ENCODE measurements around the gene AP2B1.
A peak's percentile ranks its signal among the peaks of the same experiment; 100 is the strongest.
"Not testable (repeated sequence)": the region's sequence is repeated elsewhere in the genome, so short reads cannot be mapped to it uniquely, and the experiment has no call there.

The AP2B1 gene
- long read RNA-seq, donor 1, full-length matches to known transcripts, result 2 of 7 reads
- long read RNA-seq, donor 1, partial matches to known transcripts, result 5 of 7 reads
- long read RNA-seq, donor 1, other reads (novel, unspliced or antisense), result 0 of 7 reads
- long read RNA-seq, donor 2, full-length matches to known transcripts, result 4 of 4 reads
- long read RNA-seq, donor 2, partial matches to known transcripts, result 0 of 4 reads
- long read RNA-seq, donor 2, other reads (novel, unspliced or antisense), result 0 of 4 reads
- long read RNA-seq, donor 3, partial matches to known transcripts, result 0 of 1 reads
- long read RNA-seq, donor 3, other reads (novel, unspliced or antisense), result 0 of 1 reads
- long read RNA-seq, donor 4, partial matches to known transcripts, result 11 of 13 reads
- long read RNA-seq, donor 4, other reads (novel, unspliced or antisense), result 0 of 13 reads
- long read RNA-seq, donor 5, full-length matches to known transcripts, result 6 of 6 reads
- long read RNA-seq, donor 5, partial matches to known transcripts, result 0 of 6 reads
- long read RNA-seq, donor 5, other reads (novel, unspliced or antisense), result 0 of 6 reads
- long read RNA-seq, donor 6, full-length matches to known transcripts, result 2 of 8 reads
- long read RNA-seq, donor 6, partial matches to known transcripts, result 6 of 8 reads
- long read RNA-seq, donor 6, other reads (novel, unspliced or antisense), result 0 of 8 reads
- long read RNA-seq, donor 7, result 0 reads
- long read RNA-seq, donor 8, full-length matches to known transcripts, result 4 of 35 reads
- long read RNA-seq, donor 8, partial matches to known transcripts, result 31 of 35 reads
- long read RNA-seq, donor 8, other reads (novel, unspliced or antisense), result 0 of 35 reads

DNA sequence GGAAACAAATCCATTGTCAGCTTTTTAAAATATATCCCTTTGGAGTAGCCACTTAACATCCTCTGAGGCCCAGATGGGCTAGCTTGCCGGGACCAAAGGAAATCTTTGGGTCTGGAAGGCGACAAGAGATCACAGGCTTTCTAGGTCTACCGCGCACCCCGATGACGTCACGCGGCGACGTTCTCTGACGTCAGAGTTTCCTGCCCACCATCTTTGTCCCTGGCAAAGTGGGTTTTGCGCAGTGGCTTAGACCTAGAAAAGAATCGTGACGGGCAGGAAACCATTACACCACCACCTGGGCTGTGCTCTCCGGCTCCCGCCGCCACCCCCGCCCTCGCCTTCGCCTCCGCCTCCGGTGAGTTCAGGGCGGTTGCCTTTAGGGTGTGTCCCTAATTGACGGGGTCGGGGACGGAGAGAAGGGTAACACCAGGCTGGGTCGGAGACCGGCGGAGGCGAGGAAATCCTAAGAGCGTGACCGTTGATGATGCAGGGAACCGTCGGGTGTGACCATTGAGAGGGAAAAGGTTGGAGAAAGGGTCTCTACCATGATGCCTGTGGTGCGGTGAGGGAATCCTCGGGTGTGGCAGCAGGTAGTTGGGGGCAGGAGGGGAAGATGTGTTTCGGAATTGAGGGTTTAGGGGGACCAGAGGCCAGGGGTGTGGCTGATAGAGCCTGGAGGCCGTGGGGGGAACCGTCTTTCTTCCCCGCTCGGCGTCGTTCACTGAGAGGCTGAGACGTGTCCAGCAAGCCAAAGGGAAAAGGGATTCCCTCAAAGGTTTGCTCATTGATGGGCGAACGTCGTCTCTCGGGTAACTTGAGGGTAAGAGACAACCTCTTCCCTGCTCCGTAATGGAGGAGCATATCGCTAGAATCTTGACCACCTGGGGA is at the start of gene AP2B1:
TSS of gene AP2B1 (plus strand) at position 249 of the 888 bp plus-strand sequence. CDS start 6,709 bp downstream, outside the sequence.
- peak; percentile 92 for DNase-seq

DNA sequence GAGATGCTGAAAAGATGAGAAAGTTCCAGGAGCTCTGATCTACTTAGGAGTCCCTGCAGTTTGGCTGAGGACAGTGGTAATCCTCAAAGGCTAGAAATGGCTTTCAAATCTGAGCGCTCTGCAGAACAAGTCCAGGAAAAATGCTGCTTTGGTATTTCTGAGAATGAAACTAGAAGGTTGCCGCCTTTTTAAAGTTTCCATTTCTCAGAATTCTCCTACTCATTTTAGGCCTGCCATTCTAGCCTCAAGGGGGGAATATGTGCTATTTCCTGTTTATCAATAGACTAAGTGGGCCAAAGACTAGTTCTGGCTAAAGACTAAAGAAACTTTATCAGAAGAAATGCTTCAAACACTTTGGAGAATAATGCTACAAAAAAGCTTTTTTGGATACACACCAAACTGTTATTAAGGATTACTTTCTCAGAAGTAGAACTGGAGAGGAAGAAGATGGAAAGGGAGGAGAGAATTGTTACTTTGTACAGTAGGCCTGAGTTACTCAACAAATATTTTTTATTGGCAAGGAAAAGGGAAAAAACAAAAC is 49.5 kb upstream of the AP2B1 start, which contains the start of gene SLFN12L:
TSS of gene SLFN12L (minus strand) at position 78 of the 541 bp plus-strand sequence. CDS start 15,314 bp downstream, outside the sequence.
- no peak for DNase-seq

DNA sequence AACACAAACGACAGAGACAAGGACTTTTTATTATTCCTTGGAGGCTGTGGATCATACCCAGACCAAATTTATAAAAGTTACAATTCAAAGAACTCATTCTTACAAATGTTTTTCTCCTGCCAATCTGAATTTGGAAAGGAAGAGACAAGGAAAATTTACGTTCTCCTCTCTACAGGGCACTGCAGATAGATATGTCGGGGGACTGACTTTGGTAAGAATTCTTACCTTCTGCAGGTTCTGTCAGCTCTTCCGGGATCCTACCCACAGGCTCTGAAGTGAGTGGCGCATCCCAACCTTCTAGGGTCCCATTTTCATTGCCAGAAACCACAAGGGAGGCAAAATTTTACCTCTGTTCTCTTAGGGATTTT is 47.5 kb upstream of the AP2B1 start:
- DNase-seq, result no peak

DNA sequence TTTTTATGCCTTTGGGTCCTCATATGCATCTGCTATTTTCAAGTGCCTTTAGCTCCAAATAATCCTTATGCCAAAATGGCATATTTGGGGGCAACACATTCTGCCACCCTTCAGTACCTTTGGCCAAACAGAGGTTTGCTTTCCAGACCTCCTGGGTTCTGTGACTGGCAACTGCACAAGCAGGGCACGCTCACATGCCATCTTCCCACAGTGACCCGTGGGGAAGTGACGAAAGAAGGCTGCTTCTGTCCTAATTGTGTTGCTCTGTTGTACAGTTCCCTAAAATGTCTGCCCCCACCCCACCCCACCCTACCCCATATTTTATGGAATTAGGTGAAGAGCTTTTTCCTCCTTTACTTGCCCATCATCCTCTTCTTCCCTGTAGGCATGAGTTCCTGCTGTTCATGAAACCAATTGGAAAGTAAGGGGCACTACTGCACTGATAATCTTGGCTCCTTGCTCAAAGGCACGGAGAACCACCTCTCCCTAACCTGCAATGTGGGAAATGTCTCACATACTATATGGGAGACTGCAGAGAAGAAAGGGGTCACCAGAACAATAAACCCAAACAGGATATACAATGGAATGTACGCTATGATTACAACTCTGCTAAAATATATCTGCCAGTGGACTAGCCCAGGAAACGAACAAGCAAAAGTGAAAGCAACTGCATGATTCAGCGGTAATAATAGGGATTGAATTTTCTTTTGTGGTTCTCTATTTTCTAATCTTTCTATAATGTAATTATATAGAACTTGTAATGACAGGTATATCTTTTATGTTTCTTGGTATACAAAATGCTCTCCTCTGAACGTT is 46.3 kb upstream of the AP2B1 start:
- DNase-seq, result no peak

DNA sequence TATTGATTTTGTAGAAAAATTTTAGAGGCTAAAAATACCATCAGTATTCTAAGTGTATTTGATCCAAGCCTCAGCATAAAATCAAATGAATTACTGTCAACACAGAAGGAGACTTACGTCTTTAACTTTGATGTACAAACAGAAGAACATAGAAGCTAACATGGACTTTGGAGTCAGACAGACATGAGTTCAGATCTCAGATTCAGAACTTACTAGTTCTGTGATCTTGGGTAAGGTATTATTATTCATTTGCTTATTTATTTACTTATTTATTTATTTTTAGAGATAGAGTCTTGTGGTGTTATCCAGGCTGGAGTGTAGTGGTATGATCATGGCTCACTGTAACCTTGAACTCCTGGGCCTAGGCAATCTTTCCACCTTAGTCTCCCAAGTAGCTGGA is 45.7 kb upstream of the AP2B1 start:
- no peak for DNase-seq

DNA sequence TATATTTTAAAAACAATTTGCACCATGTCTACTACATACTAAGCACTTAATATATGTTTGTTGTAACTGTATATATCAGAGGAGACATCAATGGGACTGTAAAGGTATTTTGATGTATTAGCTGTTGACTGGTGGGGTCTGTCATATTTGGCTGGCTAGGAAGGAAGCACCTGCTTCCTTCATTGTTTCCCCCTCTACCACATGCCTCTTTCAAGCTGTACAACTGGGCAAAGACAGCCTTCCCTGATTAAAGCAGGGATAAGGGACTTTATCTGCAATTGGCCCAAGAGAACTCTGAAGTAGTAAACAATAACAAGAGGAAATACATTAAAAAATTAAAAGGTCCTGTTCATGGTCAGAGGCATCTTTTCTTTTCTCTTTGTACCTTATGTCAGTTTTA is 44.1 kb upstream of the AP2B1 start:
- DNase-seq, result no peak

DNA sequence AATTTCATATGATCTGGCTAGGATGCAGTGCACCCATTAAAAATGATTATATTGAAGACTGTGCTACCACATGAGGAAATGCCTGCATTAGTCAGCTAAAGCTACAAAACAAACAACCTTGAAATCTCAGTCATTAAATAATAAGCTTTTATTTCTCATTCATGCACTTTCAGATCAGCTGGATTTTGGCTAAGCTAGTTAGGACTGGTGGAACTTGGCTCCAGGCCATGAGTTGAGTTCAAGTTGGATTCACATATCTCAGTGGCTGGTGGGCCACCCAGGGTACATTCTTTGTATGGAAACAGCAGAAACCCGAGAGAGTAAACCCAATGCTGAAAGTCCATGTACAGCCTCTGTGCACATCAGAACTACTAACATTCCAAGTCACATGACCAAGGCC is 43.3 kb upstream of the AP2B1 start:
- no peak for DNase-seq

DNA sequence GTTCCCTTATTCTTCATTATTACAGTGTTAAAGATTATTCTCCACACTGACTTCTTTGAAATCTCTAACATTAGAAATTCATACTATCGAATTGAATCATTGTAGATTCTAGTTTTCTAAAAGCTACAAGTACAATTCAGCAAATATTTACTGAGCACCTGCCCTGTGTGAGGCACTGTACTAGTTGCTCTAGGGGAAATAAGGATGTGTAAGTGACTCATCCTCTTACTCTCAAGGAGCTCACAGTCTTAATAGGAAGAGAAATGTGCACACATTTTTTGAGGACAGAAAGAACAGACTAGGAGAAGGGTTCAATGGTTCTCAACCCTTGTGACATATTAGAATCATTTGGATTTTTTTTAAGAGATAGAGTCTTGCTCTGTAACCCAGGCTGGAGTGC is 42.0 kb upstream of the AP2B1 start:
- DNase-seq, result no peak

DNA sequence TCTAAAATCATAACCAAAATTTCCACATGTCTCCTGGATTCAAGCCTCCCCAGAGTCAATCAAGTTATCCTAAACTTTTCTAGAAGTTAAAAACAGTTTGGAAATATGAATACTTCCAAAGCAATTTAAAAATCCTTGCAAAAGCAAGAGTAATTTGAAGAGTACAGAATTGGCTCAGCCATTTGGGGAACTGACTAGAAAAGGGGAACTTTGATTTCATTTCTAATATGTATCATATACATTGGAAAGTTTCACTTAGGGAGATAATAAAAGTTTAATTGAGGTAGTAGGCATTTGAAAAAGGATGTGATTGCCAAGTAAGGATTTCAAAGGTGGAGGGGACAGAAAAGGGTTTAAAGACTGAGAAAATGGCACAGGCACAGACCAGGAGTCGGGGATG is 40.6 kb upstream of the AP2B1 start:
- DNase-seq, result no peak

DNA sequence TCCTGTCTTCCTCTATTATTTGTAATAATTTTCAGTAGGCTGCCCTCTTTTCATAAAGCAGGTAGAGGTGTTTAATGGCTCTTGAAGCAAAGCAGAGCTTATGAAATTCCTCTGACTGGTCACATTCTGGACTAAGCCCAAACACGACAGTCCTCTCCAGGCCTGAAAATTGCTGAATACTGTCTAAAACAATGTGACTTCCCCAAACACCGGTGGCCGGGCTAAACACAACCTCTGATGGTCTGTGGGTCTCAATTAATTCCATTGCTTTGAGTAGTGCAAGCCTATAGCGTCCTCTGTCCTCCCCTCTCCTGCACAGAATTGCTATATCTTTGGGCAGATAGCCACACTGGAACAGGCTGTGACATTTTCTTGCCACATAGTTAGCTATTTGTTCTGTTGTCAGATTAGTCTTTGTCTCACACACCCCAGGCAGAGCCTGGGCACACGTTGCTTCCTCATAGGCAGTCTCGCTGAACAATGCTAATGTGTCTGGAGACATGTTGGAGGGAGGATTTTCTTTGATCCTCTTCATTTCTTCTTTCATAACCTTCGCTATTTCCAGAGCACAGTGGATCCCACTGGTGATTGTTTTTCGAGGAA is 38.8 kb upstream of the AP2B1 start:
- DNase-seq, result no peak

DNA sequence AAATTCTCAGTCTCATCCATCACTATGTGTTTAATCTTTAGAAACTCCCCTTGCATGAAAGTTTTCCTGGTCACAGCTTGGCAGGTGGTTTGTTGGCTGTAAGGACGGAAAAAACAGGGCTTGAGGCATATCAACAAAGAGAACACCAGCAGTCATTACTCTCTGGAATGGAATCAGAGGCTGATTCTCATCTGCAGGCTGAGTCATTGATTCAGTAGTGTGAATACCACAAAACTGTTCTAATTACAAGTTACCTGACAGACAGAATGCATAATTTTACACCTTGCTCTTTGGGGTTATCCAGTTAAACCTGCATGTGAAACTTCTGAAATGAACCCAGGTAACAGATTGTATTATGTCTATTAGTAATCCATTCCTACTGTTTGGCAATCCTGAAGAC is 38.1 kb upstream of the AP2B1 start:
- DNase-seq, result no peak

DNA sequence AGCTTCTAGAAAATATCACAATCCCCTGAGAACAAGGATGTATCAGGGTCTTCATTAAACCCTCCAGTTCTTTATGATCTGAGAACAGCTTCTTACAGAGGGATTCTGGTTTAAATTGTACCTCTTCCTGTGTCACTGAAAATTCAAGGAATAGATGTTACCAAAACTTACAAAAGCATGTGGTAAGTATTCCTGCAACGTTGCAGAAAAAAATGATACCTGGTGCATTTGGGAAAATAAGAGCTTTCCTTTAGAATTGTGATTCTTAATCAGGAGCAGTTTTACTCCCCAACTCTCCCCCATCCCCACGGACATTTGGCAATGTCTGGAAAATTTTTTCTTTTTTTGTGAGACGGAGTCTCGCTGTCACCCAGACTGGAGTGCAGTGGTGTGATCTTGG is 33.8 kb upstream of the AP2B1 start:
- no peak for DNase-seq

DNA sequence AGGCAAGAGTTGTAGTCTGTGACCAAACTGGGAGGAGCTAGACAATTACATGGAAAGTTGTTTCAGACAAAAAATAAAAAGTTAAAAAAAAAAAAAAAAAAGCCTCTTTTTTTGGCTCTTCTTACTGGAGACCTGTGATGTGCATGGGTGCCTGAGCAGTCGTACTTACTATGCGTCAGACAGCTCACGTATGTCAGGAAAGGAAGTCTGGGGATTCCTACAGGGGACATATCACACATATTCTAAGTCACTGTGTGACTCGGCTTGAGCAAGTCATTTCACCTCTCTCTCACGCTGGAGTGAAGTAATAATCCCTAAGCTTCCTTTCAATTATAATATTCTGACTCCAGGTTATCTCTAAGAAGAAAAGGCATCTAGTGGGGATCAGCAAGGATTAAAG is 32.5 kb upstream of the AP2B1 start:
- DNase-seq, result no peak

DNA sequence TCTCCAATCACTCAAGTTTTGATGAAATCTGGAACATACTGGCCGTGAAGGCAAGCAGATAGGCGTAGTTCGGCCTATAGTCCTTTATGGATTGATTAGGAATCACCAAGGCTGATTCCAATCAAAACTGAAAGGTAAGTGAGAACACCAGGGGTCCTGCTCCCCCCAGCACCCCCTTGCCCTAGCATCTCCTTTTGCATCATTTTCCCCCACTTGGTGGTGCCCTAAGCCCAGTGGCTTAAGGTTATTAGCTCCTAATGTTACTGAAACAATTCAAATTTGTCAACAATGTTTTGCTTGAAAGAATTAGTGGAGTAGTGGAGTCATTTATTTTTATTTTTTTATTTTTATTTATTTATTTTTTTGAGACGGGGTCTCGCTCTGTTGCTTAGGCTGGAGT is 31.4 kb upstream of the AP2B1 start:
- DNase-seq, result no peak

DNA sequence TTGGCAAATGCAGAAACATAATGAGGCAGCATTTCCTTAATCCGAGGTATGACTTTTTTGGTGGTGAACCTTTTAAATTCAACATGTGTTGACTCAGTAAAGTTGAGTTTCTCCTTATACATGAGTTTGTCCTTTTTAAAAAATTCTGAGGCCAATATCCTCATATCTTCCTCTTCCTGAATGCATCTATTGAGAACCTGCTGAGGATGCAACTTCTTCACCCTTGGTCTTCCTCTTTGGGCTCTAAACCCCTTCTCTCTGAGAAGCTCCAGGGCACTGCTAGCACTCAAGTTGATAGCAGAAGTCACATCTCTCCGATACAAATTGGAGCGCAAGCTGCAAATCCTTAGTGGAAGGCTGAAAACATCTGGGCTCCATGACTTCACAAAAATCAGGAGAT is 29.8 kb upstream of the AP2B1 start:
- DNase-seq, result no peak

DNA sequence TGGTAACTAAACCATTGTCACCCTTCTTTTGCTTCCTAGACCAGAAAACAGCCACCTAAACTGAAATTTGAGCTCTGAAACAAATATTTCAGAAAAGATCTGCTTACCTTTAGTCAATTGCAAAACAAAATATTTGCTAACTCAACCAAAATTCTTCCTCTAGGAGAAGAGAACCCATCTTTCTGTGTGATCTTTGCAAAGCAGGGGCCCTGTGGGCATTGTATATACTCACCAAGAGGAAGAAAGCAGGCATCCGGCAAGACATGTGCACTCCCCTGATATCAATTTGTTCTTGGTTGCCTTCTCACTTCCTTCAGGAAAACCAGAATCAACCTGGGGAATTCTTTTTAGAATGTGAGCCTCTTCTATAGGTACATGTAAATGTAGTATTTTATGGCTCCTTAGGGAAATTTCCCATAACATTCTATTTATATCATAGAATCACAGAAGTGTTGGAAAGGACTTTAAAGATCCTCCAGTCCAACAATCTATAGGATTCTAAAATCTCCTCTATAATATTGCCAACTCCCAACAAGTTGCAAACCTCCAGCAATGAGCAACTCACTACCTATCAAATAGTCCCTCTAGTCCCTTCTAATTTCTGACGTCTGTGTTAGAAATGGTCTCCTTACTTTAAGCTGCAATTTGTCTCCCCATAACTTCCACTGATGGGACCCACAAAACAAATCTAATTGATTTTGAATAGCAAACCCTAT is 27.5 kb upstream of the AP2B1 start:
- no peak for DNase-seq

DNA sequence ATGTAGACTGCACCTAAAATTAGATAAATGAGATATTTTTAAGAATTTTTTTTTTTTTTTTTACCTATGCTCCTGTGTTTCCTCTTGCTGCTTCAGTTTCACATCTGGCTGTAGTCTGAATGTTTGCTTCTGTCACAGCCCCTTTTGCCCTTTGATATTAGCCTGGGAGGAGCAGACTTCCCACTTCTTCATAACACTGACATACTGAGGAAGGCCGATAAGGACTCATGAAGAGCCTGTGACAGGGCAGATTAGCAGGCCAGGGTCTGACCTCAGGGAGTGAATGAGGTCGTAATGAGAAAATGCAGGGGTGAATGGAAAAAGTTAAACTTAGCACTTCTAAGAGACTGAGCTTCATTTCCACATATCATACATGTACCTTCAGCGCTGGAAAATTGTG is 26.4 kb upstream of the AP2B1 start, which contains the start of gene SLFN14:
TSS of gene SLFN14 (minus strand) at position 117 of the 400 bp plus-strand sequence. CDS start 2,757 bp downstream, outside the sequence.
- no peak for DNase-seq

DNA sequence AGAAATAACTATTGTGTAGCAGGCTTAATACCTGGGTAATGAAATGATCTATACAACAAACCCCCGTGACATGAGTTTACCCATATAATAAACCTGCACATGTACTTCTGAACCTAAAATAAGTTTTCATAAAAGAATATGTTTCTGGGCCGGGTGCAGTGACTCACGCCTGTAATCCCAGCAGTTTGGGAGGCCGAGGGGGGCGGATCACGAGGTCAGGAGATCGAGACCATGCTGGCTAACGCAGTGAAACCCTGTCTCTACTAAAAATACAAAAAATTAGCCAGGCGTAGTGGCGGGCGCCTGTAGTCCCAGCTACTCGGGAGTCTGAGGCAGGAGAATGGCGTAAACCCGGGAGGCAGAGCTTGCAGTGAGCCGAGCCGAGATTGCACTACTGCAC is 23.9 kb upstream of the AP2B1 start:
- not testable (repeated sequence) for DNase-seq

DNA sequence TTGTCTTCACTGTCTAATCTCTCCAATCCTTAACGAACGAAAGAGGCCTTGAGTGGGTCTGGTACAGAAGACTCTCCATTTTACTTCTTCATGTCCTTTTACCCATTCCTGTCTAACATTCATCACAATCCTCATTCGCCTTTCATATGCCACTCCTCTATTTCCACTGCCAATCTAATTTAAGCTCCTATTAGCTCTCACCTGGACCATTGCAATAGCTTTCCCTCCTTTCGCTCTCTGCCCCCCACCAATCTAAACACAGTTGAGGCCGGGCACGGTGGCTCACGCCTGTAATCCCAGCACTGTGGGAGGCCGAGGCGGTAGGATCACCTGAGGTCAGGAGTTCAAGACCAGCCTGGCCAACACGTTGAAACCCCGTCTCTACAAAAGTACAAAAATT is 20.2 kb upstream of the AP2B1 start:
- DNase-seq, result no peak

DNA sequence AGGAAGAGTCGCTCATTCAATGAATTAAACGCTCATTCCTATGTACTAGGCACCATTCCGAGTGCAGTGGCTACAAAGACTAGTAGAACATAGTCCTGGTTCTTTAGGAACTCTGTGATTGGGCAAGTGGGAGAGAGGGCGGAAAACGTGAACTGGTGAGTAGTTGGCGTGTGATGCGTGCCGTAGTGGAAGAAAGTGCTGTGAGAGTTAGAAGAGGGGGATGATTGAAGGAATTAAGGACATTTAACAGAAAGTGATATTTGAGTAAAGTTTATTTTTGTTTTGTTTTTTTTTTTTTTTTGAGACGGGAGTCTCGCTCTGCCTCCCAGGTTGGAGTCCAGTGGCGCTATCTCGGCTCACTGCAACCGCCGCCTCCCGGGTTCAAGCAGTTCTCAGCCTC is 18.6 kb upstream of the AP2B1 start:
- no peak for DNase-seq
